Raji (cell line): ENCODE results near the gene RGS6.

Source experiments
- POLR2A ChIP-seq: IDR thresholded peaks from 2 replicates; pipeline ENCODE4 v1.6.1; 2011; ENCODE audit warnings: low read depth, low read length, control low read depth; ENCODE audit not compliant: insufficient read depth

Gene RGS6

DNA sequence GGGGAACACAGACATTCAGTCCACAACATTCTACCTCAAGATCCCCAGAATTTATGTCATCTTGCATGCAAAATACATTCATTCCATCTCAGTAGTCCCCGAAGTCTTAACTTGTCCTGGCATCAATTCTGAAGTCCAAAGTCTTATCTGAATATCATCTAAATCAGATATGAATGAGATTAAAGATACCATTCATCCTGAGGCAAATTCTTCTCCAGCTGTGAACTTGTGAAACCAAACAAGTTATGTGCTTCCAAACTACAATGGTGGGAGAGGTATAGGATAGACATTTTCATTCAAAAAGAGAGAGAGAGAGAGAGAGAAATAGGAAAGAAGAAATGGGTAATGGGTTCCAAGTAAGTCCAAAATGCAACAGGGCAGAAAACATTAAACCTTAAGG lies 571.0 kb downstream of the RGS6 start:
- TF ChIP-seq POLR2A, result no peak

DNA sequence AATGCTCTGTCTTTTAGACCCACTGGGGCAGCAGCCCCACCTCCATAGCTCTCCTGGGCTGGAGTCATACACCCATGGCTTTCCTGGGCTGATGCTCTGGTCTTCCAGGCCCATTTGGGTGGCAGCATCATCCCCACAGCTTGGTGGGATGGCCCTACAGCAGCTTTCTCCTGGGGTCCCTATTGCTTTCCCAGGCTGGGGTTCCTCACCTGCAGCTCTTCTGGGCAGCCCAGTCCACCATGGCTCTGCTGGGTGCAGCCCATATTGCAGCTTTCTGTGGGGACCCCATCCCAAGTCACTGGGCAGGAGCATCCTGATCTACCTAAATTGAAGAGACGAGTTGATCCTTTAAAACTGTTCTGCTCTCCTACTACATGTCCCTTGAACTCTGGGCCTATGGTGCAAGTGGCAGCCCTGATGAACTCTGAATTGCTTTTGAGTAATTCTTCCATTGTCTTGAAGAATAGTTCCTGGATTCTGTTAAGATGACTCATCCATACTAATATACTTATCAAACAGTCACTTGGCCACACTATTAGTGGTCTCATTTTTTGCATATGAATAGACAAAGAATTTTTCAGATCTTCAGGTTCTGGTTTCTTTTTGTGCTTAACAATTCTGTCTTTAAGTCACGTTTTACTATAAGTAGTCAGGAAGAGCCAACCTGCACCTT lies 571.6 kb downstream of the RGS6 start:
- no peak for TF ChIP-seq POLR2A

GRCh38 chr14:72510566-72510965 lies 578.3 kb downstream of the RGS6 start:
- no peak for TF ChIP-seq POLR2A

- no peak for TF ChIP-seq POLR2A
Measured at GRCh38 chr14:72512281-72512680, 580.1 kb downstream of the RGS6 start.

- no peak for TF ChIP-seq POLR2A
Measured at GRCh38 chr14:72512925-72513324, 580.7 kb downstream of the RGS6 start.

DNA sequence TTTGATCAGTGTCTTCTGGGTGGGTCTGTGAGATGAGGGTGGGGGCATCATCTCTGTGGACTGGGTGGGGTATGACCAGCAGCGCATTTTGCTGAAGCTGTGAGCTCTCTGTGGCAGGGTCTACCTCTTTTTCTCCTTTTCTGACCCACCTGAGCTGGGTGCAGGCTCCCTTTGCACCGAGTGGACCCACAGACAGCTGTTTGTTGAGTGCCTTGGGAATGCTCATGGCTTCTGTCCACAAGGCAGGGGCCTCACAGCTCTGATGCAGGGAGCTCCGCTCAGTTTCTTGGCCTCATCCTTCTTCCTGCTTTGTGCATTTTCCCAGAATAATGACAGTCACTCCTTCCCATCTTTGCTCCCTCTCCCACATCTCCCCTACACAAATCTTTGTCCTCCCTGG lies 581.1 kb downstream of the RGS6 start:
- no peak for TF ChIP-seq POLR2A

- no peak for TF ChIP-seq POLR2A
Measured at GRCh38 chr14:72513965-72514659, 581.9 kb downstream of the RGS6 start.

DNA sequence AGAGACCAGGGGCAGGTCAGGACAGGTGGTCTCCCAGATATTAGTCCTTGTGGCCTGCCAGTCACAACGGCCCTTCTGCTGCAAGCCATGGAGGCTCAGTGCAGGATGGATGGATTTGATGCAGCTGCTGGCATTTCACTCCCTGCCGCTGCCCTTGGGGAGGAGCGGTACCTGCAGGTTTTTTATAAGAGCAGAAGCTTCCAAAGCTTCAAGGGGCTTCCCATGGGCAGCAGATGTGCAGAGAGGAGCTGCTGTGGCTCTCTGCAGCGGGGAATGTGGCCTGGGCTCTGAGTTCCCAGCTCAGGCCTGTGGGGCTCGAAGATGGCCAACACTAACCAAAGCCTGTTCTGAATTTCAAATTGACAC lies 582.4 kb downstream of the RGS6 start:
- no peak for TF ChIP-seq POLR2A

- no peak for TF ChIP-seq POLR2A
Measured at GRCh38 chr14:72515779-72516770, 583.8 kb downstream of the RGS6 start.

GRCh38 chr14:72516936-72517700 lies 584.9 kb downstream of the RGS6 start:
- no peak for TF ChIP-seq POLR2A

DNA sequence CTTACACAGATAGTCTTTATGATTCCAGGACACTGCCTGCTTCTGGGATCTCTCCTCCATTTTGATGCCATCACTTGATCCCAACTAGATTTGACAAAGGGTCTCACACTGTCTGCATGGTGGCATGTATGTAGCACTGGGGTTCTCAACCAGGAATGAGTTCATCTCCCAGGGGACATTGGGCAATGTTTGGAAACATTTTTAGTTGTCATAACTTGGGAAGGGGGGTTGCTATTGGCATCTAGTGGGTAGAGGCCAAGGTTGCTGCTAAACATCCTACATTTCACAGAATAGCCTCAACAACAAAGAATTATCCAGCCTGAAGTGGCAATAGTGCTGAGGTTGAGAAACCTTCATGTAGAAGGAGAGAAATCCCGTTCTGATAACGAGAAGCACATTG lies 585.5 kb downstream of the RGS6 start:
- no peak for TF ChIP-seq POLR2A

DNA sequence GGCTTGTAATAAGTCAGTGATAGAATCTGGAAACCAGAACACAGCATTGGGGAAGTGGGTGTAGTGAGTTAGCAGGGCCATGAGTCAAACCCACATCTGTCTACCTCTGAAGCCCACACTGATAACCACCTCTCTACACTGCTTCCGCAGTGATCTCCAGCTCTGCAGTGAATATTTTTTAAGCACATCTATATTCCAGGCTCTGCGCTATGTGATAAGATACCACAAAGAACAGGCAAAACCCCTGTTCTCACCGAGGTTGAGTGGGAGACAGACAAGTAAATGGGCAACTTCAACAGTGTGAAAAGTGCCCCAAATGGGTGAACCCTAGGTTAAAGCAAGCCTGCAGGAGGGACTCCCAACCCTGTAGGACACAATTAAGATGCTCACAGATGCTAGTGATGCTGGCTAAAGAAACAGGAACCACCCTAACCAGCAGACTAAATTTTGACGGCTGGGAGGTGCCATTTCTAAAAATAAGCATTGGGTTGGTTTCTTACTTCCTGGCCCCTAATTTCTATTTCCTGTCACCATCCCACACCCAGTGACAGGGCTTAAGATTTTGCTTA lies 586.7 kb downstream of the RGS6 start:
- no peak for TF ChIP-seq POLR2A

DNA sequence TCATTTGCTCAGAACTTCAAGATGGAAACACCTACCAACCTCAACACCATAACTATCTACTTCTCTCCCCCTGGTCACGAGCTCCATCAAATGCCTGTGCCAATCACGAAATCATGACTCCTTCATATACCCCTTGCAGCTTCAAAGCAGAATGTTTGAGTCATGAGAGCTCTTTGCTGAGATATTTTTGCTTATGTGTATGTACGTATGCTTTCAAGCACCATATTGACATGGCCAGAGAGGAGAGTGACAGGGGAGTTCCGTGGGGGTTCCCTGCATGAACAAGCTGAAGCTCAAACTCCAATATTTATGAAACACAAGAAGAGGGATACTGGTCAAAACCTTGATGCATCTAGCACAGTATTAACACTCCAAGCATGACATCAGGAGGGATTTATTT lies 587.3 kb downstream of the RGS6 start:
- TF ChIP-seq POLR2A, result no peak

- TF ChIP-seq POLR2A, result no peak
Measured at GRCh38 chr14:72521045-72521444, 588.8 kb downstream of the RGS6 start.
